Measurements from ENCODE around the gene ZCCHC3.
A peak's percentile ranks its signal among the peaks of the same experiment; 100 is the strongest.
"Not testable (repeated sequence)": the region's sequence is repeated elsewhere in the genome, so short reads cannot be mapped to it uniquely, and the experiment has no call there.

ZCCHC3 gene

DNA sequence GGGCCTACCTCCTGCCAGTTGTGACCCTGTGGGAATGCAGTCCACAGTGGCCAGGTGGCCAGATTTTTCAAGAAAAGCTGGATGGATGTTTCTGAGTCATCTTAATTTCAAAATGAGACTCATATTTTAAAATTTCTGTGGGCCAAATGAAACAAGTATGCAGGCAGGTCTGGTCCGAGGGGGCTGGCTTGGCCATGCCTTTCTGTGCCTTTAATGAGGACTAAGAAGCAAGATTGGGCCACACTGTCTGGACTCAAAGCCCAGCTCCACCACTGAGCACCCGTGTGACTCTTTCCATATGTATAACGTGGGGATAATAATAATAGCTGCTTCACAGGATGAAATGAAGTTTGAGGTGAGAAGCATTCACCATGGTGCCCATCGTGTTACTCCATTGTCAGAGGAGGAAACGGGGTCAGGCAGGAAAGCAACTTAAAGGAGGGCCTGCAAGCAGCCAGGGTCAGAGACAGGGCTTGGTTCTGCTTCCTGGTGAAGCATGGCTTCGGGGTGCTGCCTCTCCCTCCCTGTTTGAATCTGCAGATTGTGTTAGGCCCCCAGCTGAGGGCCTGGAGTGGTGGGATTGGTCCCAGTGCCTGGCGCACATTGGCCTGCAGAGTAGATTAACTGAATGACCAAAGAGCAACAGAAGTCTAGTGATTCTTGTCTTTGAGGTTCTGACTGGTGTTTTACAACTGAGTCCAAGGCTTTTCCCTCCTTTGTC lies 31.8 kb downstream of the ZCCHC3 start:
- no peak for DNase-seq (ENCODE audit: low read depth)
- TF ChIP-seq, protein P1, sequence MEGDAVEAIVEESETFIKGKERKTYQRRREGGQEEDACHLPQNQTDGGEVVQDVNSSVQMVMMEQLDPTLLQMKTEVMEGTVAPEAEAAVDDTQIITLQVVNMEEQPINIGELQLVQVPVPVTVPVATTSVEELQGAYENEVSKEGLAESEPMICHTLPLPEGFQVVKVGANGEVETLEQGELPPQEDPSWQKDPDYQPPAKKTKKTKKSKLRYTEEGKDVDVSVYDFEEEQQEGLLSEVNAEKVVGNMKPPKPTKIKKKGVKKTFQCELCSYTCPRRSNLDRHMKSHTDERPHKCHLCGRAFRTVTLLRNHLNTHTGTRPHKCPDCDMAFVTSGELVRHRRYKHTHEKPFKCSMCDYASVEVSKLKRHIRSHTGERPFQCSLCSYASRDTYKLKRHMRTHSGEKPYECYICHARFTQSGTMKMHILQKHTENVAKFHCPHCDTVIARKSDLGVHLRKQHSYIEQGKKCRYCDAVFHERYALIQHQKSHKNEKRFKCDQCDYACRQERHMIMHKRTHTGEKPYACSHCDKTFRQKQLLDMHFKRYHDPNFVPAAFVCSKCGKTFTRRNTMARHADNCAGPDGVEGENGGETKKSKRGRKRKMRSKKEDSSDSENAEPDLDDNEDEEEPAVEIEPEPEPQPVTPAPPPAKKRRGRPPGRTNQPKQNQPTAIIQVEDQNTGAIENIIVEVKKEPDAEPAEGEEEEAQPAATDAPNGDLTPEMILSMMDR (conservative IDR thresholded peaks at IDR 0.05; ENCODE audit: control insufficient read depth, insufficient read depth, low read depth, low read length): no peak
- no peak overlapping the region for H3K4me3 ChIP-seq (ENCODE audit: control insufficient read depth, low read depth, low read length)

DNA sequence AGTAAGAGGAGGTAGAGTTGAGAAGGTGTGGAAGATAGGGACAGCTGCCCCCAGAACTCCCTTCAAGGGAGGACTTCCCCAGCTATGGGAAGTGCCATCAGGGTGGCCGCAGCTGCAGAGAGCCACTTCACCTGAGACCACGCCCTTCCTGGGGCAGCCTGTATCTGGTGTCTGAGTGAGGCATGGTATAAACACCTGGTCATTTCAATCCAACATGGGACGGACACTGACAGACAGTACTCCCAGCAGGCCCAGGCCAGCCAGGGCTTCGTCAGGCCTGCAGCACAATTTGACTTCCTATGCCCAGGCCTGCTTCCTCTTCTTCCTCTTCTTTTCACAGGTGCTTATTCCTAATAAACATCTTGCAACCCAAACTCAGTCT lies 32.5 kb downstream of the ZCCHC3 start:
- no peak for DNase-seq (ENCODE audit: low read depth)
- H3K4me3 ChIP-seq (ENCODE audit: control insufficient read depth, low read depth, low read length): no peak overlapping the region
- TF ChIP-seq, protein P1 (conservative IDR thresholded peaks at IDR 0.05; ENCODE audit: control insufficient read depth, insufficient read depth, low read depth, low read length): no peak

DNA sequence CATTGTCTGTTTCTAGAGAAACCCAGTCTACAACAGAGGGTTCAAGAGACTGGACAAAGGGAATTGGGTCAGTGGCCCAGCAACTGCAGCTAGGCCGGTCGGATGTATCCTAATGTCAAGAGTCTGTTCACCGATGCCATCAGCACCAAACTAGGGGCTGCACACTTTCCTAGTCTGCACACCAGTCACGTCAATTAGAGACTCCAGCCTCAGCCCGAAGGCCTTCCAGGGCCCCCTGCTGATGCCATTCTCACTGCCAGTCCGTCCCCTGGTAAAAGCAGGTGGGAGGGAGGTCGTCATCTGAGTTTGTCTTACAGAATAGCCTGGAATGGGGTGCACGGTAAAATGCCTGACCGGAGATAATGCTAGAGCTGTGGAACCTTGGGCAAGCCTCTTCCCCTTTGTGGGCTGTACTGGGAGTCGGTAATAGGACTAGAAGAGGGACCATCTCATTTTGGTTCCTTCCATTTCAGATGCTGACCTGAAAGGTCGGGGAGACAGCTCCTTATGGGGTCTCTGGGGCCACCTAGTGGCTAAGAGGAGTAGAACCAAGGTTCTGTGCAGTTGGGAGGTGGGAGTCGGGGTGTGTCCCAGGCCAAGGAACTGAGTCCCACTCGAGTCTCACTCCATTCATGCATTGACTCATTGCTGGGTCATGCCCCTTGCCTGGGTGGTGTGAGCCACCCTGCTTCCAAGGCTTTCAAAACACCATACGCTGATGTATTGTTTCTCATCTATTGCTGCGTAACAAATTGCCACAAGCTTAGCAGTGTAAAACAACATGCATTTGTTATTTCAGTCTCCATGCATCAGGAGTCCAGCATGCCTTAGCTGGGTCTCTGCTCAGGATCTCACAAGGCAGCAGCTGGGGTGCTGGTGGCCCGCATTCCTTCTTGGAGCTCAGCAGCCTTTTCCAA lies 33.1 kb downstream of the ZCCHC3 start:
- DNase-seq (ENCODE audit: low read depth): peak; percentile 83
- TF ChIP-seq, protein P1 (conservative IDR thresholded peaks at IDR 0.05; ENCODE audit: control insufficient read depth, insufficient read depth, low read depth, low read length): peak; percentile 93
- H3K4me3 ChIP-seq (ENCODE audit: control insufficient read depth, low read depth, low read length): no peak overlapping the region

DNA sequence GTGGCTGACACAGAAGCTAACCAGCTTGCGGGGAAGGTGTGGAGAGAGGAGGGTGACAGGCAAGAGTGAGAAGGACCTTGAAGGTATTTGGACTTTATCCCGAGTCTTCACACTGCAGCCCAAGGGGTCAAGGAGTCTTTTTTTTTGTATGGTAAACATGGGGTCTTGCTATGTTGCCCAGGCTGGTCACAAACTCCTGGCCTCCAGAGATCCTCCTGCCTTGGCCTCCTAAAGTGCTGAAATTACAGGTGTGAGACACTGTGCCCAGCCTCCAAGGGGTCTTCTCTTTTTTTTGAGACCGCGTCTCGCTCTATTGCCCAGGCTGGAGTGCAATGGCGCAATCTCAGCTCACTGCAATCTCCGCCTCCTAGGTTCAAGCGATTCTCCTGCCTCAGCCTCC lies 37.2 kb downstream of the ZCCHC3 start:
- TF ChIP-seq, protein P1 (conservative IDR thresholded peaks at IDR 0.05; ENCODE audit: control insufficient read depth, insufficient read depth, low read depth, low read length): no peak
- no peak overlapping the region for H3K4me3 ChIP-seq (ENCODE audit: control insufficient read depth, low read depth, low read length)
- DNase-seq (ENCODE audit: low read depth): no peak

DNA sequence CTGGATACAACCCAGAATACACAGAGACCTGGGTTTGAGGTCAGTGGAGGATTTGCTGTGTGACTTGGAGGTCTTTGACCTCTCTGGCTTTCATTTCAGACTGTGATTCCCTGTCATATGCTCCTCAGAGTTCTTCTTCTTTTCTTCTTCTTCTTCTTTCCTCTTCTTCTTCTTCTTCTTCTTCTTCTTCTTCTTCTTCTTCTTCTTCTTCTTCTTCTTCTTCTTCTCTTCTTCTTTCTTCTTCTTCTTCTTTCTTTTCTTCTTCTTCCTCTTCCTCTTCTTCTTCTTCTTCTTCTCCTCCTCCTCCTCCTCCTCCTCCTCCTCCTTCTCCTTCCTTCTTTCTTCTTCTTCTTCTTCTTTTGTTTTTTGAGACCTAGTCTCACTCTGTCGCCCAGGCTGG lies 38.7 kb downstream of the ZCCHC3 start:
- H3K4me3 ChIP-seq (ENCODE audit: control insufficient read depth, low read depth, low read length); DNase-seq (ENCODE audit: low read depth): not testable (repeated sequence)

DNA sequence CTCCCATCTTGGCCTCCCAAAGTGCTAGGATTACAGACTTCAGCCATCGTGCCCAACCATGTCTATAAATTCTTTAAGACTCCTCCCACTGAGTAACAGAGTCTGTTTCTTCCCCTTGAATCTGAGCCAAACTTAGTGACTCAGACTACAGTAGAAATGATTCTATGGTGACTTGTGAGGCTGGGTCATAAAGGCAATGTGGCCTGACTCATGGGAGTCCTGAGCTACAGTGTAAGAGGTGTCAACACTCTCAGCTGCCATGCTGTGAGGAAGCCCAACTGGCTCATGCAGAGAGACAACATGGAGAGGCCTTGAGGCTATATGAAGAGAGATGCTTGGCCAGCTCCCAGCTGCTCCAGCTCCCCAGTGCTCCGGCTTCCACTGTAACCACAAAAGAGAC lies 44.3 kb downstream of the ZCCHC3 start:
- DNase-seq (ENCODE audit: low read depth): peak; percentile 96
- TF ChIP-seq, protein P1 (conservative IDR thresholded peaks at IDR 0.05; ENCODE audit: control insufficient read depth, insufficient read depth, low read depth, low read length): no peak

DNA sequence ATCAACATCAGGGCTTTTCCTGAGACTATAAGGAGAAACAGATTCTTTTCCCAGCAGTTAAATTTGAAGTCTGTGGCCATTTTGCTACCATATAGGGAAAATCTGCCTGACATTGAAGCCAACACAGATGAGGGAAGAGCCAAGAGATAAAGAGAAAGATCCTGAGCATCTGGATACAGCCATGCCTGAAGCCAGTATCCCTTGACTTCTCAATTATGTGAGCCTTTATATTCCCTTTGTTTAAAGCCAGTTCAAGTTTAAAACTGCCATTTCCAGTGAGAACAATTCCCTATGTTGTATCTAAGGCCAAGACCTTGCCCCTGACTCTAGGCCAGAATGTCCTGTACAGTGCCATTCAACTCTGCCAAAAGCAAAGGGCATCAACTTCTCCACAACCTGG lies 45.7 kb downstream of the ZCCHC3 start:
- TF ChIP-seq, protein P1 (conservative IDR thresholded peaks at IDR 0.05; ENCODE audit: control insufficient read depth, insufficient read depth, low read depth, low read length): no peak
- no peak overlapping the region for H3K4me3 ChIP-seq (ENCODE audit: control insufficient read depth, low read depth, low read length)
- no peak for DNase-seq (ENCODE audit: low read depth)

More for the DNA sequence above, 44.3 kb downstream of the ZCCHC3 start:
- H3K4me3 ChIP-seq (ENCODE audit: control insufficient read depth, low read depth, low read length): no peak overlapping the region
